Uterus (tissue), 2 donors: ENCODE results near the gene KATNAL1.
A peak's percentile ranks its signal among the peaks of the same experiment; 100 is the strongest.

ENCODE experiments used
- CTCF ChIP-seq, 4 experiments: fragments of 200-600 bp in 2 of 4; fragments of 450-650 bp in 2 of 4; sonication (generic) in 2 of 4; IDR thresholded peaks; one replicate each; pipeline ENCODE4 v1.5.1; 2016 to 2019; ENCODE audit warnings: antibody characterized with exemption in 4 of 4, mild to moderate bottlenecking in 2 of 4, moderate library complexity in 1 of 4
- POLR2A ChIP-seq, 2 donors: fragments of 450-650 bp; IDR thresholded peaks; one replicate each; pipeline ENCODE4 v1.6.1; 2016; ENCODE audit warnings: antibody characterized with exemption in 2 of 2, mild to moderate bottlenecking in 1 of 2, moderate library complexity in 1 of 2

- TF ChIP-seq CTCF (IDR thresholded peaks at IDR 0.05) (peak in 3 of 4 experiments; percentile 10 to 26 (median 25)), POLR2A (IDR thresholded peaks at IDR 0.05) (no peak)
Observed at GRCh38 chr13:30355384-30355699, 48.0 kb upstream of the KATNAL1 start.
